Upper lobe of left lung (tissue), 6 donors: ENCODE measurements around the gene PNPLA5. TPM values are rescaled to one million over a fixed set of nuclear protein-coding genes. Genes with fewer than 3 reads are reported as not detected.
A peak's percentile ranks its signal among the peaks of the same experiment; 100 is the strongest.

ENCODE experiments used
- ATAC-seq, 2 donors: fragments of 200-7000 bp; cut with Tn5 transposase; one replicate each; pipeline ENCODE4 v1.9.1; 2022; ENCODE audit warnings: mild to moderate bottlenecking in 2 of 2, moderate library complexity in 2 of 2; ENCODE audit not compliant: low FRiP score in 2 of 2
- DNase-seq, 2 donors: peaks; one replicate each; pipeline ENCODE4 v3.0.0-alpha.2; 2019 to 2020
- H3K27ac ChIP-seq, 4 donors: fragments of 200-600 bp; sonication (generic); one replicate each; pipeline ENCODE4 v1.5.1; 2016 to 2019
- H3K27me3 ChIP-seq, 4 donors: fragments of 200-600 bp; sonication (generic); one replicate each; pipeline ENCODE4 v1.5.1; 2017 to 2019
- H3K36me3 ChIP-seq, 4 donors: fragments of 200-600 bp; sonication (generic); one replicate each; pipeline ENCODE4 v1.5.1; 2016 to 2019
- H3K4me1 ChIP-seq, 4 donors: fragments of 200-600 bp; sonication (generic); one replicate each; pipeline ENCODE4 v1.5.1; 2018 to 2019
- H3K4me3 ChIP-seq, 4 donors: fragments of 200-600 bp; sonication (generic); one replicate each; pipeline ENCODE4 v1.5.1; 2017 to 2019; ENCODE audit warnings: mild to moderate bottlenecking in 2 of 4, moderate library complexity in 1 of 4
- H3K9me3 ChIP-seq, 4 donors: fragments of 200-600 bp; sonication (generic); one replicate each; pipeline ENCODE4 v1.5.1; 2018 to 2019
- CTCF ChIP-seq, 6 experiments: fragments of 450-650 bp in 4 of 6; fragments of 200-600 bp in 2 of 6; sonication (generic) in 2 of 6; IDR thresholded peaks; one replicate each; pipeline ENCODE4 v1.5.1; 2016 to 2019; ENCODE audit warnings: antibody characterized with exemption in 6 of 6
- EP300 ChIP-seq, 4 donors: sonication (generic); formaldehyde crosslinking; IDR thresholded peaks; one replicate each; pipeline ENCODE4 v1.5.1; 2017; ENCODE audit warnings: antibody characterized with exemption in 4 of 4, control low read depth in 2 of 4
- POLR2A ChIP-seq, 4 donors: fragments of 450-650 bp; IDR thresholded peaks; one replicate each; pipeline ENCODE4 v1.5.1; 2016 to 2017; ENCODE audit warnings: antibody characterized with exemption in 4 of 4, mild to moderate bottlenecking in 2 of 4
- POLR2AphosphoS5 ChIP-seq, 2 donors: sonication (generic); formaldehyde crosslinking; IDR thresholded peaks; one replicate each; pipeline ENCODE4 v1.5.1; 2017; ENCODE audit warnings: antibody characterized with exemption in 2 of 2
- WGBS, 2 donors: methylation state at CpG; one replicate each; pipeline ENCODE4 v1.1.5; 2017 to 2018; 5-methylcytosine and 5-hydroxymethylcytosine counted together
- total RNA-seq, 6 donors: library from RNA; depleted of rRNA in 4 of 6; stranded (reverse); fragments of >200 nt in 4 of 6; gene quantifications; one replicate each; pipeline versions ENCODE4 v1.1.0 to v1.2.1, GENCODE V29; 2016 to 2021
- donor health status: DM: no; HTN: no; CAD: no; lungs with moderate emphysema.
- donor health status: DM: no; HTN: yes; CAD: no; lungs with severe emphysema.

Gene PNPLA5
- total RNA-seq, 6 donors from 2014 or later, result not detected

- ATAC-seq (no peak), DNase-seq (no peak)
- Histone ChIP-seq H3K9me3 (no peaks in the 10 kb centered on the region), H3K36me3 (no peaks in the 10 kb centered on the region), H3K4me3 (no peak overlapping the region), H3K27ac (peak overlapping the region in 1 of 4 donors; percentile 57), H3K27me3 (no peaks in the 10 kb centered on the region), H3K4me1 (peaks cover 0 to 4% (median 1%) of the 10 kb centered on the region in 4 donors)
- WGBS, 2 donors, result 91 to 93% methylated on average over 25 to 33 of the region's 33 CpGs
- TF ChIP-seq POLR2AphosphoS5 (IDR thresholded peaks at IDR 0.05) (no peak), CTCF (IDR thresholded peaks at IDR 0.05) (no peak), EP300 (IDR thresholded peaks at IDR 0.05) (no peak), POLR2A (IDR thresholded peaks at IDR 0.05) (no peak)
These were observed 60.0 kb downstream of the PNPLA5 start for GRCh38 chr22:43831561-43832392.

- H3K27ac ChIP-seq, result peak overlapping the region in 2 of 4 donors; percentile 57 to 60
- no peak overlapping the region for H3K4me3 ChIP-seq
- H3K36me3 ChIP-seq, result no peaks in the 10 kb centered on the region
- no peak for ATAC-seq
- no peaks in the 10 kb centered on the region for H3K27me3 ChIP-seq
- WGBS, 2 donors, result 65 to 67% methylated on average over 12 of the region's 12 CpGs
- DNase-seq, result no peak
- peaks cover 0 to 4% (median 1%) of the 10 kb centered on the region in 4 donors for H3K4me1 ChIP-seq
- TF ChIP-seq EP300 (IDR thresholded peaks at IDR 0.05) (no peak), POLR2A (IDR thresholded peaks at IDR 0.05) (no peak), POLR2AphosphoS5 (IDR thresholded peaks at IDR 0.05) (no peak), CTCF (IDR thresholded peaks at IDR 0.05) (no peak)
- no peaks in the 10 kb centered on the region for H3K9me3 ChIP-seq
These were observed 60.8 kb downstream of the PNPLA5 start for GRCh38 chr22:43830931-43831560.

GRCh38 chr22:43829904-43830851 lies 61.6 kb downstream of the PNPLA5 start:
- ATAC-seq, result peak in 1 of 2 donors; percentile 79
- no peaks in the 10 kb centered on the region for H3K9me3 ChIP-seq
- TF ChIP-seq POLR2AphosphoS5 (IDR thresholded peaks at IDR 0.05) (peak; percentile 64 to 66), POLR2A (IDR thresholded peaks at IDR 0.05) (no peak), EP300 (IDR thresholded peaks at IDR 0.05) (peak in 1 of 4 donors; percentile 40), CTCF (IDR thresholded peaks at IDR 0.05) (no peak)
- H3K4me1 ChIP-seq, result peaks cover 0 to 4% (median 1%) of the 10 kb centered on the region in 4 donors
- H3K27ac ChIP-seq, result peak overlapping the region; percentile 55 to 84 (median 72)
- H3K4me3 ChIP-seq, result no peak overlapping the region
- peak in 1 of 2 donors; percentile 84 for DNase-seq
- WGBS, 2 donors, result 57 to 66% methylated on average over 25 to 31 of the region's 33 CpGs
- H3K27me3 ChIP-seq, result no peaks in the 10 kb centered on the region
- no peaks in the 10 kb centered on the region for H3K36me3 ChIP-seq

Other genes starting within 250 kb of the PNPLA5 start
- gene EFCAB6, start 79.7 kb downstream of the PNPLA5 start, total RNA-seq, result 10 to 100 TPM in 2 of 6 donors, 1 to 10 TPM in 4; 2.4 to 94.3 (median 6.6) TPM
- not detected for gene SULT4A1, start 29.5 kb downstream of the PNPLA5 start, total RNA-seq
- gene PNPLA3, start 31.8 kb upstream of the PNPLA5 start, total RNA-seq, result 1 to 10 TPM in 4 of 6 donors, under 1 TPM in 2; 0.59 to 6.3 (median 4.5) TPM
- gene SAMM50, start 63.4 kb upstream of the PNPLA5 start, total RNA-seq, result 10 to 100 TPM; 17.8 to 34.7 (median 25.0) TPM
- gene PARVB, start 132.3 kb upstream of the PNPLA5 start, total RNA-seq, result 10 to 100 TPM; 14.5 to 56.1 (median 37.0) TPM